HEK293T (cell line): ENCODE results near the gene GLTPD2.

Experiments
- CTCF ChIA-PET: fragments of 350-600 bp; formaldehyde crosslinking; extraction: SDS; loops from one replicate; lab custom pipeline; 2021; ENCODE audit warnings: antibody characterized with exemption, inconsistent platforms; lab: Yijun Ruan, JAX
- POLR2A ChIA-PET: fragments of 350-600 bp; formaldehyde crosslinking; extraction: SDS; loops from one replicate; lab custom pipeline; 2020; ENCODE audit warnings: antibody characterized with exemption, inconsistent platforms; lab: Yijun Ruan, JAX
- DNase-seq: peaks from one replicate; pipeline ENCODE4 v3.0.0; 2012; ENCODE audit warnings: mixed read lengths; ENCODE audit errors: extremely low spot score
- ARNT ChIP-seq: fragments of 450-650 bp; IDR thresholded peaks from 2 replicates; pipeline ENCODE4 v1.6.1; 2017; ENCODE audit warnings: mild to moderate bottlenecking
- BHLHE40 ChIP-seq: fragments of 450-650 bp; IDR thresholded peaks from 2 replicates; pipeline ENCODE4 v1.6.1; 2016; ENCODE audit warnings: mild to moderate bottlenecking, moderate library complexity, borderline replicate concordance
- CTBP1 ChIP-seq: fragments of 450-650 bp; IDR thresholded peaks from 2 replicates; pipeline ENCODE4 v1.6.1; 2016; ENCODE audit warnings: borderline replicate concordance
- ELF4 ChIP-seq: fragments of 450-650 bp; IDR thresholded peaks from 2 replicates; pipeline ENCODE4 v1.6.1; 2017; ENCODE audit warnings: antibody characterized with exemption
- FOXA1 ChIP-seq: fragments of 450-650 bp; IDR thresholded peaks from 2 replicates; pipeline ENCODE4 v1.6.1; 2016; ENCODE audit warnings: mild to moderate bottlenecking
- FOXK2 ChIP-seq: fragments of 450-650 bp; IDR thresholded peaks from 2 replicates; pipeline ENCODE4 v1.6.1; 2016; ENCODE audit warnings: mild to moderate bottlenecking
- FOXM1 ChIP-seq: fragments of 450-650 bp; IDR thresholded peaks from 2 replicates; pipeline ENCODE4 v1.6.1; 2017; ENCODE audit warnings: mild to moderate bottlenecking, borderline replicate concordance
- HDGF ChIP-seq: fragments of 450-650 bp; IDR thresholded peaks from 2 replicates; pipeline ENCODE4 v1.6.1; 2017; ENCODE audit warnings: antibody characterized with exemption, borderline replicate concordance
- L3MBTL2 ChIP-seq: fragments of 450-650 bp; conservative IDR thresholded peaks from 2 replicates; pipeline ENCODE4 v1.6.1; 2016; ENCODE audit warnings: mild to moderate bottlenecking
- LEF1 ChIP-seq: fragments of 450-650 bp; IDR thresholded peaks from 2 replicates; pipeline ENCODE4 v1.6.1; 2017; ENCODE audit warnings: mild to moderate bottlenecking, borderline replicate concordance
- NFRKB ChIP-seq: fragments of 450-650 bp; IDR thresholded peaks from 2 replicates; pipeline ENCODE4 v1.6.1; 2016; ENCODE audit warnings: mild to moderate bottlenecking, moderate library complexity
- SP1 ChIP-seq: fragments of 450-650 bp; IDR thresholded peaks from 2 replicates; pipeline ENCODE4 v1.6.1; 2017
- SUZ12 ChIP-seq: fragments of 450-650 bp; IDR thresholded peaks from 2 replicates; pipeline ENCODE4 v1.6.1; 2016; ENCODE audit warnings: mild to moderate bottlenecking
- TARDBP ChIP-seq: fragments of 450-650 bp; IDR thresholded peaks from 2 replicates; pipeline ENCODE4 v1.6.1; 2016
- ZNF384 ChIP-seq: fragments of 450-650 bp; IDR thresholded peaks from 2 replicates; pipeline ENCODE4 v1.6.1; 2016
- TF ChIP-seq, protein P1 (sequence below): fragments of 450-650 bp; IDR thresholded peaks from 2 replicates; pipeline ENCODE4 v1.6.1; 2016

GLTPD2 gene

DNA sequence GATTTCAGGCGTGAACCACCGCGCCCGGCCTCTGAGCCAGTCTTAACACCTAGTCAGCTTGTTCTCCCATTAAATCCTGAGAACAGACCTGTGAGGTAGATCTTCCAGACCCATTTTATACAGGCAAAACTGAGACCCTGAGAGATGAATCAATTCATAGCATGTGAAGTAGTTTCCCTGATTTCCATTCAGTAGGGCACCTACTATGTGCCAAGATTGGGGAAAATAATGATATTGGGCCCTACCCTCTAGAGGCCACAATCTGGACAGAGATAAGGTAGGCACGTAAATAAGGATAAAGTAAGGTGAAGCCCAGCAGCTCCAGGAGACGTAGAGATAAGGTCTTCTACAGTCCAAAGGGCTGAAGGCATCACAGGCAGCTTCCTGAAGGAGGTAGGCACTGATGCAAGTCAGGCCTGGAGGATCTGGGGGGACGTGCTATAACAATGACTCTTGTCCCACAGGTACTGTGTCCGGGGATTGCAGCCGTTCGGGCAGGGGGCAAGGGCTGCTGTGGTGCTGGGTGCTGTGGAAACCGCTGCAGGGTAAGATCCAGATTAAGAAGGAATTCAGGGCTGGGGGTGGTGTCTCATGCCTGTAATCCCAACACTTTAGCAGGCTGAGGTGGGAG is 8.3 kb upstream of the GLTPD2 start:
- POLR2A ChIA-PET: interaction anchor here (1.4 kb wide), 1 partner anchor 10 kb away, joined by 9 read pairs; no protein-coding TSS in a partner anchor

DNA sequence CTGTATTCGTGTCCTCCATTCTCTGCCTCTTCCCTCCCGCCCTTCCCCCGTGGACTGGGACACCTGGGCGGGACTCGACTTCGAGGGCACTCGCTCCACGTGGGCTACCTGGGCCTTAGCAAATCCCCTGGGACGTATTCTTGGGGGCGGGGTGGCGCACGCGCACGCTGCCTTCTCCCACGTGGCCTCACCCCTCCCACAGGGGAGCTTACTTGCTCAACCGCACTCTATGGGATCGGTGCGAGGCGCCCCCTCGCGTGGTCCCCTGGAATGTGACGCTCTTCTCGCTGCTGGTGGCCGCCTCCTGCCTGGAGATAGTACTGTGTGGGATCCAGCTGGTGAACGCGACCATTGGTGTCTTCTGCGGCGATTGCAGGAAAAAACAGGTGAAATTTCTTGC is 6.1 kb upstream of the GLTPD2 start:
- no peak for DNase-seq
- TF ChIP-seq ARNT (no peak), NFRKB (no peak), FOXK2 (no peak), TARDBP (no peak), SUZ12 (no peak)
- CTCF ChIA-PET: interaction anchor here (0.5 to 0.6 kb wide), 2 partner anchors 121 to 180 kb away, joined by 3 read pairs; no protein-coding TSS in a partner anchor
- POLR2A ChIA-PET: no interaction called here

More for the DNA sequence above, 8.3 kb upstream of the GLTPD2 start:
- CTCF ChIA-PET: interaction anchor here (1.6 kb wide), 1 partner anchor 10 kb away, joined by 8 read pairs; no protein-coding TSS in a partner anchor
- no peak for DNase-seq
- TF ChIP-seq TARDBP: no peak
- TF ChIP-seq SUZ12: no peak
- no peak for TF ChIP-seq BHLHE40
- TF ChIP-seq ZNF384: no peak
- no peak for TF ChIP-seq FOXK2
- TF ChIP-seq L3MBTL2: no peak
- no peak for TF ChIP-seq ARNT
- no peak for TF ChIP-seq NFRKB
- TF ChIP-seq FOXA1: no peak
- TF ChIP-seq, protein P1, sequence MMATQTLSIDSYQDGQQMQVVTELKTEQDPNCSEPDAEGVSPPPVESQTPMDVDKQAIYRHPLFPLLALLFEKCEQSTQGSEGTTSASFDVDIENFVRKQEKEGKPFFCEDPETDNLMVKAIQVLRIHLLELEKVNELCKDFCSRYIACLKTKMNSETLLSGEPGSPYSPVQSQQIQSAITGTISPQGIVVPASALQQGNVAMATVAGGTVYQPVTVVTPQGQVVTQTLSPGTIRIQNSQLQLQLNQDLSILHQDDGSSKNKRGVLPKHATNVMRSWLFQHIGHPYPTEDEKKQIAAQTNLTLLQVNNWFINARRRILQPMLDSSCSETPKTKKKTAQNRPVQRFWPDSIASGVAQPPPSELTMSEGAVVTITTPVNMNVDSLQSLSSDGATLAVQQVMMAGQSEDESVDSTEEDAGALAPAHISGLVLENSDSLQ: no peak
- TF ChIP-seq LEF1: no peak
- no peak for TF ChIP-seq ELF4
- TF ChIP-seq FOXM1: no peak
- no peak for TF ChIP-seq CTBP1
- TF ChIP-seq HDGF: no peak
- TF ChIP-seq SP1: no peak

DNA sequence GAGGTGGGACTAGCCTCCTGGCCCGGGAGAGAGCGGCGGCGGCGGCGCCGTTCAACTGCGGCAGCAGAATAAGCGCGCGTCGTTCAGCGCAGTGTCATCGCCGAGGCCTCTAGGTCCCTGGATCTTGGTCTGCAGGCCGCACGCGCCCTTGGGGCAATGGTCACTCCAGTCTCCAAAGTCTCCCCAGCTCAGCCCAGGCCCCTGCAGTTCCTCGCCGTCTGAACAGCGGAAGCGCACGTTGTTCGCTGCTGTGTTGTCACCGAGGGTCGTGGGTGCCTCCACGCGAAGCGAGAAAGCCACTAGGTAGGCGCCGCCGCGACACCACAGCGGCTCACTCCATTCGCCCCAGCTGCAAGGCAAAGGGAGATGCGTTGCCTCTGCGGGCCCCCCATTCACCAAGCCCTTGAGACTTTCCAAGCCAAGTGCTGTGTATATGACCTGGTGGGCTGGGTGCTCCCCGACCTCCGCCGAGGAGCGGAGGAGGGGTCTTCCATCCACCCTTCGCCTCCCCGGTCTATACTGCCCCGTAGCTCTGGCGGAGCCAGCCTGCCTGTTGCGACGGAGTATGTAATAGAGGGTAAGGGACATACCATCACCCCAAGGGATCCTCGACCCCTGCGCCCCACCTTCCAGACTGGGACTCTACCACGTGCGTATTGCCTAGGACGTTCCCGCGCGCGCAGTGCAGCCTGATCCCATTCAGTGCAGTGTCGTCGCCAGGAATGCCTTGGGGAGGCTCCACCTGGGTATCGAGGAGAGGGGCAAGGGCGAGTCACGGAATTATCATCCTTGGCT is 3.3 kb upstream of the GLTPD2 start:
- ChIA-PET CTCF (no interaction called here), POLR2A (interaction anchor here (1.0 to 1.4 kb wide), 2 partner anchors 46 to 230 kb away, joined by 3 read pairs; partner anchors contain the start of genes CXCL16, MYBBP1A and ZMYND15)
- TF ChIP-seq FOXA1 (no peak), ZNF384 (no peak), NFRKB (no peak), ARNT (no peak), L3MBTL2 (no peak), SUZ12 (no peak), HDGF (no peak)
- DNase-seq: no peak

DNA sequence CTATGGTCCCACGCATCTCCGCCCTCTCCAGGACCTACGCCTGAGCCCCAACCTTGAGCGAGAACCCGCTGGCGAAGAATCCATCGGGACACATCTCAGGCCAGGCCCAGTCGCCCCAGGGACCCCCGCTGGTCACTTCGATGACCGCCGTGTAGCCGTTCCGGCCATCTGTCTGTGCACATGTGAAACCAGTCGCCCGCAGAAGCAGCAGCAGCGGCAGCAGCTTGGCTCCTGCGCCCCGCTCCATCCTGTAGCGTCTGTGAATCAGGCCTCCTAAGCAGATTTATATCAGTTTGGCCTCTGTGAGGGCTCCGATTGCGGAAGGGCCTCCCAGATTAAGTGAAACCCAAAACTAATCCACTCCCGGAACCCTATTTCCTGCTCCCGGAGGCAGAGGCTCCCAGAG is 2.7 kb upstream of the GLTPD2 start, which contains the start of gene VMO1:
Gene VMO1 (minus strand): TSS at position 259 of the 406 bp plus-strand sequence. CDS start 12 bp downstream, at position 247.
- POLR2A ChIA-PET: interaction anchor here (0.7 to 1.4 kb wide), 3 partner anchors 10 to 47 kb away, joined by 3 to 4 read pairs (median 3); partner anchors contain the start of genes CXCL16, PLD2 and ZMYND15
- no peak for DNase-seq
- CTCF ChIA-PET: interaction anchor here (0.6 kb wide), 1 partner anchor 191 kb away, joined by 3 read pairs; no protein-coding TSS in a partner anchor
- TF ChIP-seq FOXM1: no peak
- TF ChIP-seq FOXA1: no peak
- no peak for TF ChIP-seq LEF1
- TF ChIP-seq ARNT: no peak
- TF ChIP-seq L3MBTL2: no peak
- no peak for TF ChIP-seq TARDBP

DNA sequence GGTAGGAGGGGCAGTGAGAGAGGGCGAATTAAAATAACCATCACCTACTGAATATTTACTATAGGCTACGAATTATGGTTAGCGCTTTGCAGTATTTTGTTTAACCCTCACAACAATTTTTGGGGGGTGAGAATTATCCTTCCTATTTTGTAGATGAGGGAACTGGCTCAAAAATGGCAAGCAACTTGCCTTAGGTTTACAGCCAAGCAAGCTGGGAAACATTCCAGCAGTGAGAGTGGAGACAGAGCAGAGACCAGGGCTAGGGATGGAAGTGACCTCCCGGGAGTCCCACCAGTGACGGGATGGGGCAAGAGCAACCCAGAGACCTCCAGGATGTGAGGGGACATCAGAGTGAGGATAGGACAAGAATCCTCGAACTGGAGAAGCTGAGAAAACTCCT is 2.2 kb upstream of the GLTPD2 start:
- DNase-seq: no peak
- CTCF ChIA-PET: interaction anchor here (0.6 kb wide), 1 partner anchor 191 kb away, joined by 3 read pairs; no protein-coding TSS in a partner anchor
- no peak for TF ChIP-seq CTBP1
- TF ChIP-seq ELF4: no peak
- no peak for TF ChIP-seq SUZ12
- TF ChIP-seq HDGF: no peak
- no peak for TF ChIP-seq L3MBTL2
- POLR2A ChIA-PET: interaction anchor here (0.7 to 1.4 kb wide), 3 partner anchors 11 to 47 kb away, joined by 3 to 4 read pairs (median 3); partner anchors contain the start of genes CXCL16, PLD2 and ZMYND15

DNA sequence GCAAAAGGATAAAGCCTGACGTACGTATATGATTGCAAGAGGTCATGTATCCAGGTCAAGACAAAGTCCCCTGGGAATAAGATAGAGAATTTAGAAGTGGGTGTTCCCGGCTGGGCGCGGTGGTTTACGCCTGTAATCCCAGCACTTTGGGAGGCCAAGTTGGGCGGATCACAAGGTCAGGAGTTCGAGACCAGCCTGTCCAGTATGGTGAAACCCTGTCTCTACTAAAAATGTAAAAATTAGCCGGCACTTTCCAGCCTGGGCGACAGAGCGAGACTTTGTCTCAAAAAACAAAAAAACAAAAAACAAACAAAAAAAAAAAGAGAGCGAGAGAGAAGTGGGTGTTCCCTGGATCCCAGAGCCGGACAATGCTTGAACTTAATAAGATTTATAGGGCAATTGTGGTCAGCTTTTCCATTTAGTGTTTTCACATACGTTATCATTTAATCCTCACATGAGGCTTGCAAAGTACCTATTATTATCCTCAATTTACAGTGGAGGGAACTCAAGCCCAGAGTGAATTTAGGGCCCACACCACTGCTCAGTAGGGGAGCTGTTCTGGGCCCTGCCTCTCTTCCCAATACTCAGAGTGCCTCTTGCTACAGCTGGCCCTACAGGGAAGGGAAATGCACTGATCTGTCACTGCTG is 481 bp upstream of the GLTPD2 start:
- DNase-seq: no peak
- CTCF ChIA-PET: interaction anchor here (1.0 kb wide), 1 partner anchor 14 kb away, joined by 4 read pairs; no protein-coding TSS in a partner anchor
- POLR2A ChIA-PET: interaction anchor here (0.6 to 2.9 kb wide), 3 partner anchors 8 to 45 kb away, joined by 3 to 19 read pairs (median 12); partner anchors contain the start of genes MINK1, PLD2 and PSMB6
- TF ChIP-seq LEF1: no peak
- TF ChIP-seq, protein P1: peak; percentile 11; the same call in 1 of the 2 replicates

DNA sequence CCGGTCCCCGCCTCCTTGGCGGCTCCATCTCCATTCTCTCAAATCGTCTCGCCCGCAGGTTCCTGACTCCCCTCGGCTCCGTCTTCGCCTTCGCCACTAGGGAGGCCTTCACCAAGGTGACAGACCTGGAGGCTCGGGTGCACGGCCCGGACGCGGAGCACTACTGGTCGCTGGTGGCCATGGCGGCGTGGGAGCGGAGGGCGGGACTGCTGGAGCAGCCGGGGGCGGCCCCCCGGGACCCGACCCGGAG is 862 bp downstream of the GLTPD2 start:
- ChIA-PET POLR2A (interaction anchor here (0.7 to 2.9 kb wide), 24 partner anchors 8 to 178 kb away, joined by 3 to 20 read pairs (median 6); partner anchors contain the start of genes ARRB2, CHRNE, CXCL16 and MED11), CTCF (interaction anchor here (0.6 to 1.7 kb wide), 7 partner anchors 10 to 59 kb away, joined by 3 to 8 read pairs (median 5); partner anchors contain the start of gene PLD2)
- TF ChIP-seq HDGF (no peak), ZNF384 (no peak), SP1 (no peak), BHLHE40 (no peak), TARDBP (no peak)
- no peak for DNase-seq
